Type B pancreatic cell (in vitro differentiated cells): ENCODE data around the gene NSD1. TPM values are rescaled to one million over a fixed set of nuclear protein-coding genes. Genes with fewer than 3 reads are reported as not detected.
"Not testable (repeated sequence)": the region's sequence is repeated elsewhere in the genome, so short reads cannot be mapped to it uniquely, and the experiment has no call there.

ENCODE experiments used
- DNase-seq: peaks from one replicate; pipeline ENCODE4 v3.0.0; 2021; ENCODE audit warnings: mixed read lengths; ENCODE audit not compliant: unreplicated experiment; ENCODE audit errors: extremely low spot score
- H3K27ac Mint-ChIP-seq: 2 replicates; pipeline ENCODE4 v1.8.0; 2021; ENCODE audit warnings: mild to moderate bottlenecking, mixed read lengths
- H3K27me3 Mint-ChIP-seq: 2 replicates; pipeline ENCODE4 v1.8.0; 2021; ENCODE audit warnings: mixed read lengths
- H3K36me3 Mint-ChIP-seq: 2 replicates; pipeline ENCODE4 v1.8.0; 2021; ENCODE audit warnings: mixed read lengths
- H3K4me1 Mint-ChIP-seq: one replicate; pipeline ENCODE4 v1.8.0; 2021; ENCODE audit warnings: mixed read lengths; ENCODE audit not compliant: unreplicated experiment
- H3K4me3 Mint-ChIP-seq: 2 replicates; pipeline ENCODE4 v1.8.0; 2021; ENCODE audit warnings: mild to moderate bottlenecking, mixed read lengths
- H3K9me3 Mint-ChIP-seq: 2 replicates; pipeline ENCODE4 v1.8.0; 2021; ENCODE audit warnings: mixed read lengths
- total RNA-seq: library from RNA; stranded (reverse); gene quantifications from 2 replicates; pipeline ENCODE4 v1.2.1, GENCODE V29; 2021; ENCODE audit warnings: low replicate concordance
- TF ChIP-seq, protein P1 (sequence below): fragments of 200-600 bp; sonication (generic); conservative IDR thresholded peaks from 2 replicates; pipeline ENCODE4 v1.5.0; 2021; ENCODE audit warnings: antibody characterized with exemption, mild to moderate bottlenecking

Gene NSD1
- total RNA-seq, 1 donor from 2014 or later, result 115 TPM

DNA sequence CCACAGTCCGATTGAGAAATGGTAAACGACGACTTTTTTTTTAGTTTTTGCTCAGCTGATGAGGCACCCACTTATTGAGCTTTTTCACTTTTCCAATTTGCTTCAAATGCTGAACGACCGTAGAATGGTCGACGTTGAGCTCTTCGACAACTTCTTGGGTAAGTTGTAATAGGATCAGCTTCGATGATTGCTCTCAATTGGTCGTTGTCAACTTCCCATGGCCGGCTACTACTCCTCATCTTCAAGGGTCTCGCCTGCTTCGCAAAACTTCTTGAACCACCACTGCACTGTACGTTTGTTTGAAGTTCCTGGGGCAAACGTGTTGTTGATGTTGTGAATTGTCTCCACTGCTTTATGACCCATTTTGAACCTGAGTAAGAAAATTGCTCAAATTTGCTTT is 35.7 kb downstream of the NSD1 start:
- TF ChIP-seq, protein P1, sequence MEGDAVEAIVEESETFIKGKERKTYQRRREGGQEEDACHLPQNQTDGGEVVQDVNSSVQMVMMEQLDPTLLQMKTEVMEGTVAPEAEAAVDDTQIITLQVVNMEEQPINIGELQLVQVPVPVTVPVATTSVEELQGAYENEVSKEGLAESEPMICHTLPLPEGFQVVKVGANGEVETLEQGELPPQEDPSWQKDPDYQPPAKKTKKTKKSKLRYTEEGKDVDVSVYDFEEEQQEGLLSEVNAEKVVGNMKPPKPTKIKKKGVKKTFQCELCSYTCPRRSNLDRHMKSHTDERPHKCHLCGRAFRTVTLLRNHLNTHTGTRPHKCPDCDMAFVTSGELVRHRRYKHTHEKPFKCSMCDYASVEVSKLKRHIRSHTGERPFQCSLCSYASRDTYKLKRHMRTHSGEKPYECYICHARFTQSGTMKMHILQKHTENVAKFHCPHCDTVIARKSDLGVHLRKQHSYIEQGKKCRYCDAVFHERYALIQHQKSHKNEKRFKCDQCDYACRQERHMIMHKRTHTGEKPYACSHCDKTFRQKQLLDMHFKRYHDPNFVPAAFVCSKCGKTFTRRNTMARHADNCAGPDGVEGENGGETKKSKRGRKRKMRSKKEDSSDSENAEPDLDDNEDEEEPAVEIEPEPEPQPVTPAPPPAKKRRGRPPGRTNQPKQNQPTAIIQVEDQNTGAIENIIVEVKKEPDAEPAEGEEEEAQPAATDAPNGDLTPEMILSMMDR, result no peak
- H3K4me3 Mint-ChIP-seq, result no peak overlapping the region
- no peaks in the 10 kb centered on the region for H3K27me3 Mint-ChIP-seq
- peak; percentile 1 for DNase-seq
- peaks cover 31% of the 10 kb centered on the region for H3K36me3 Mint-ChIP-seq
- peak overlapping the region; percentile 43 for H3K27ac Mint-ChIP-seq
- no peaks in the 10 kb centered on the region for H3K4me1 Mint-ChIP-seq
- H3K9me3 Mint-ChIP-seq, result no peaks in the 10 kb centered on the region

DNA sequence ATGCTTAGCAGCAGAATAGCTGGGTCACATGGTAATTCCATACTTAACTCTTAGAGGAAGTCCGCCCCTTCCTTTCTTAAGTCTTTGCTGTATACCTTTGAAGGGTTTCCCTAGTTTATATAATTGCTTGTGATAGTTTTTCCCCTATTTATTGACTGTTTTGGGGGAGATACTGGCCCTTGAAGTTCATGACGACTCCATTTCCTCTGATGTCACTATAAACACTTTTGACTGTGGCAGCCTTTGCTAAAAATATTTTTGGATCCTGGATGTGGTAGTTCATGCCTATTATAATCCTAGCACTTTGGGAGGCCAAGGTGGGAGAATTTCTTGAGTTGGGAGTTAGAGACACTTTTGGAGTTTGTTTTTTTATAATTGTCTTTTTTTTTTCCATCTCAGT is 38.4 kb downstream of the NSD1 start:
- Mint-ChIP-seq H3K36me3 (peaks cover 27% of the 10 kb centered on the region), H3K4me3 (no peak overlapping the region), H3K9me3 (no peaks in the 10 kb centered on the region), H3K27ac (peak overlapping the region; percentile 18), H3K4me1 (no peaks in the 10 kb centered on the region), H3K27me3 (no peaks in the 10 kb centered on the region)
- TF ChIP-seq, protein P1, result no peak
- DNase-seq, result no peak

GRCh38 chr5:177175336-177175735 is 41.8 kb downstream of the NSD1 start:
- Mint-ChIP-seq H3K36me3 (peaks cover 14% of the 10 kb centered on the region), H3K27me3 (no peaks in the 10 kb centered on the region), H3K4me1 (peaks cover 6% of the 10 kb centered on the region), H3K9me3 (no peaks in the 10 kb centered on the region), H3K4me3 (no peak overlapping the region), H3K27ac (no peak overlapping the region)
- DNase-seq, result no peak
- TF ChIP-seq, protein P1, result no peak

- Mint-ChIP-seq H3K4me3 (no peak overlapping the region), H3K4me1 (peaks cover 6% of the 10 kb centered on the region), H3K27me3 (no peaks in the 10 kb centered on the region), H3K27ac (no peak overlapping the region), H3K36me3 (peaks cover 12% of the 10 kb centered on the region), H3K9me3 (no peaks in the 10 kb centered on the region)
- TF ChIP-seq, protein P1, result no peak
- no peak for DNase-seq
Measured at GRCh38 chr5:177176175-177176711, 42.7 kb downstream of the NSD1 start.

- H3K36me3 Mint-ChIP-seq, DNase-seq, H3K27ac Mint-ChIP-seq, H3K9me3 Mint-ChIP-seq, H3K4me3 Mint-ChIP-seq, H3K27me3 Mint-ChIP-seq, H3K4me1 Mint-ChIP-seq: not testable (repeated sequence)
Measured at GRCh38 chr5:177177847-177178437, 44.4 kb downstream of the NSD1 start.

GRCh38 chr5:177178733-177179304 is 45.2 kb downstream of the NSD1 start:
- peaks cover 3% of the 10 kb centered on the region for H3K36me3 Mint-ChIP-seq
- H3K27ac Mint-ChIP-seq, result no peak overlapping the region
- no peaks in the 10 kb centered on the region for H3K9me3 Mint-ChIP-seq
- H3K4me1 Mint-ChIP-seq, result peaks cover 6% of the 10 kb centered on the region
- peak overlapping the region; percentile 0 for H3K4me3 Mint-ChIP-seq
- TF ChIP-seq, protein P1, result no peak
- H3K27me3 Mint-ChIP-seq, result no peaks in the 10 kb centered on the region
- no peak for DNase-seq
